HUDEP-2 (cell line): ENCODE measurements around the gene MYCN.

Experiments
- DNase-seq, 76 experiments: peaks; one replicate each; lab custom pipeline; 2025; ENCODE audit not compliant: unreplicated experiment in 76 of 76; lab: John Stamatoyannopoulos, UW

MYCN gene

GRCh38 chr2:15992457-15993231, 52.3 kb downstream of the MYCN start:
- no peak for DNase-seq

DNA sequence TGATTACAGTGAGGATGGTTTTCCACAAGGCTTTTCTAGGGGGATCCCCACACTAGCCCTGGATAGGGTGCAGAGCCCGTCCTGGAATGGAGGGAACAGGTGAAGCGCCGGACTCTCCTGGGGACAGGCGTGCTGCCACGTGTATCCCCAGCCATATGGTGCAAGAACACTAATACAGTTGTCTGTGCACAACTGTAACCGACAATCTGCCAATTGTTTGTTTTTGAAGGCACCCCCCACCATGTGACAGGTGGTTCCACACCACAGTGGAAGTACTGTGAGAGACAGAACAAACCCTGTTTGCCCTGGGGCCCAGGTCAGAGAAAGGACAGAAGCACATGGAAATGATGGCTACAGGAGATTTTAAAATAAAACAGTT, 52.9 kb downstream of the MYCN start:
- no peak for DNase-seq

GRCh38 chr2:15993666-15994065, 53.3 kb downstream of the MYCN start:
- DNase-seq: no peak

- DNase-seq: no peak
Observed at GRCh38 chr2:15995603-15996002, 55.3 kb downstream of the MYCN start.
